ENCODE measurements around the gene CACNA1I.

Gene CACNA1I

GRCh38 chr22:39546889-39547586, 23.5 kb upstream of the CACNA1I start (continued):
- peak; percentile 55 for TF ChIP-seq PATZ1 (tag by site-specific recombination; IDR thresholded peaks at IDR 0.05)
- 0 out of 2 replicates have a peak, but pooled peaks have one; percentile 25 for TF ChIP-seq ZBTB7A (tag by site-specific recombination; IDR thresholded peaks at IDR 0.05; ENCODE audit: low read depth)
- no peak for TF ChIP-seq ZNF658 (tag by site-specific recombination; IDR thresholded peaks at IDR 0.05)
- TF ChIP-seq ZNF560 (tag by site-specific recombination; IDR thresholded peaks at IDR 0.05; ENCODE audit: borderline replicate concordance) = no peak

GRCh38 chr22:39547587-39547947, 23.0 kb upstream of the CACNA1I start:
- H3K36me3 ChIP-seq (ENCODE audit: control insufficient read depth in 2 of 2, insufficient read depth in 1 of 2, low read length in 2 of 2) = no peaks in the 10 kb centered on the region
- POLR2A ChIA-PET = no interaction called here
- no peak overlapping the region for H3K4me3 ChIP-seq (ENCODE audit: low read depth, low read length)
- H3K27ac ChIP-seq (ENCODE audit: extremely low read depth, low read depth, low read length) = no peak overlapping the region
- CTCF ChIA-PET = interaction anchor here (1.2 to 5.2 kb wide), 3 partner anchors 12 to 489 kb away, joined by 4 to 29 read pairs (median 6); no protein-coding TSS in a partner anchor
- TF ChIP-seq, protein P1, sequence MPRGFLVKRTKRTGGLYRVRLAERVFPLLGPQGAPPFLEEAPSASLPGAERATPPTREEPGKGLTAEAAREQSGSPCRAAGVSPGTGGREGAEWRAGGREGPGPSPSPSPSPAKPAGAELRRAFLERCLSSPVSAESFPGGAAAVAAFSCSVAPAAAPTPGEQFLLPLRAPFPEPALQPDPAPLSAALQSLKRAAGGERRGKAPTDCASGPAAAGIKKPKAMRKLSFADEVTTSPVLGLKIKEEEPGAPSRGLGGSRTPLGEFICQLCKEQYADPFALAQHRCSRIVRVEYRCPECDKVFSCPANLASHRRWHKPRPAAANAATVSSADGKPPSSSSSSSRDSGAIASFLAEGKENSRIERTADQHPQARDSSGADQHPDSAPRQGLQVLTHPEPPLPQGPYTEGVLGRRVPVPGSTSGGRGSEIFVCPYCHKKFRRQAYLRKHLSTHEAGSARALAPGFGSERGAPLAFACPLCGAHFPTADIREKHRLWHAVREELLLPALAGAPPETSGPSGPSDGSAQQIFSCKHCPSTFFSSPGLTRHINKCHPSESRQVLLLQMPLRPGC (tag by site-specific recombination; IDR thresholded peaks at IDR 0.05) = peak; percentile 14; the same call in 1 of the 2 replicates
- TF ChIP-seq KLF17 (tag by site-specific recombination; IDR thresholded peaks at IDR 0.05) = 0 out of 2 replicates have a peak, but pooled peaks have one; percentile 0
- no peak for TF ChIP-seq ZFP69B (tag by site-specific recombination; IDR thresholded peaks at IDR 0.05)
- 0 out of 2 replicates have a peak, but pooled peaks have one; percentile 0 for TF ChIP-seq ZSCAN23 (tag by site-specific recombination; IDR thresholded peaks at IDR 0.05)
- TF ChIP-seq ZBTB48 (tag by site-specific recombination; IDR thresholded peaks at IDR 0.05) = no peak
- TF ChIP-seq, protein P2, sequence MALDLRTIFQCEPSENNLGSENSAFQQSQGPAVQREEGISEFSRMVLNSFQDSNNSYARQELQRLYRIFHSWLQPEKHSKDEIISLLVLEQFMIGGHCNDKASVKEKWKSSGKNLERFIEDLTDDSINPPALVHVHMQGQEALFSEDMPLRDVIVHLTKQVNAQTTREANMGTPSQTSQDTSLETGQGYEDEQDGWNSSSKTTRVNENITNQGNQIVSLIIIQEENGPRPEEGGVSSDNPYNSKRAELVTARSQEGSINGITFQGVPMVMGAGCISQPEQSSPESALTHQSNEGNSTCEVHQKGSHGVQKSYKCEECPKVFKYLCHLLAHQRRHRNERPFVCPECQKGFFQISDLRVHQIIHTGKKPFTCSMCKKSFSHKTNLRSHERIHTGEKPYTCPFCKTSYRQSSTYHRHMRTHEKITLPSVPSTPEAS (tag by site-specific recombination; IDR thresholded peaks at IDR 0.05) = peak; percentile 91
- H3K9me3 ChIP-seq (ENCODE audit: control insufficient read depth, insufficient read depth, low read depth, low read length) = no peaks in the 10 kb centered on the region
- H3K4me1 ChIP-seq (ENCODE audit: control insufficient read depth, insufficient read depth, low read length) = no peaks in the 10 kb centered on the region

- ChIA-PET CTCF (interaction anchor here (0.5 to 1.5 kb wide), 2 partner anchors 19 to 357 kb away, joined by 5 to 6 read pairs; no protein-coding TSS in a partner anchor), POLR2A (no interaction called here)
- Histone ChIP-seq H3K27ac (ENCODE audit: extremely low read depth, low read depth, low read length) (no peak overlapping the region), H3K9me3 (ENCODE audit: control insufficient read depth, insufficient read depth, low read depth, low read length) (no peaks in the 10 kb centered on the region), H3K36me3 (ENCODE audit: control insufficient read depth in 2 of 2, insufficient read depth in 1 of 2, low read length in 2 of 2) (no peaks in the 10 kb centered on the region), H3K4me3 (ENCODE audit: low read depth, low read length) (no peak overlapping the region), H3K4me1 (ENCODE audit: control insufficient read depth, insufficient read depth, low read length) (no peaks in the 10 kb centered on the region)
- TF ChIP-seq ZNF768 (tag by site-specific recombination; IDR thresholded peaks at IDR 0.05) (peak; percentile 83; the same call in 1 of the 2 replicates), ZNF501 (tag by site-specific recombination; IDR thresholded peaks at IDR 0.05) (no peak), ZNF324 (tag by site-specific recombination; IDR thresholded peaks at IDR 0.05) (no peak), ZNF518A (tag by site-specific recombination; conservative IDR thresholded peaks at IDR 0.05; ENCODE audit: low read depth) (no peak), ZBTB1 (tag by site-specific recombination; IDR thresholded peaks at IDR 0.05) (no peak), ZNF701 (tag by site-specific recombination; IDR thresholded peaks at IDR 0.05) (no peak), ZNF660 (tag by site-specific recombination; IDR thresholded peaks at IDR 0.05) (no peak), ZNF670 (tag by site-specific recombination; IDR thresholded peaks at IDR 0.05; ENCODE audit: low read depth) (no peak)
Observed at GRCh38 chr22:39553429-39553828, 17.1 kb upstream of the CACNA1I start.

Data from HEK293 (cell line).